Kidney glomerular epithelial cell (primary cell): ENCODE measurements around the gene CYB561D2.

Experiments used
- DNase-seq: peaks from one replicate; lab custom pipeline; 2025; lab: John Stamatoyannopoulos, UW

The CYB561D2 gene

DNA sequence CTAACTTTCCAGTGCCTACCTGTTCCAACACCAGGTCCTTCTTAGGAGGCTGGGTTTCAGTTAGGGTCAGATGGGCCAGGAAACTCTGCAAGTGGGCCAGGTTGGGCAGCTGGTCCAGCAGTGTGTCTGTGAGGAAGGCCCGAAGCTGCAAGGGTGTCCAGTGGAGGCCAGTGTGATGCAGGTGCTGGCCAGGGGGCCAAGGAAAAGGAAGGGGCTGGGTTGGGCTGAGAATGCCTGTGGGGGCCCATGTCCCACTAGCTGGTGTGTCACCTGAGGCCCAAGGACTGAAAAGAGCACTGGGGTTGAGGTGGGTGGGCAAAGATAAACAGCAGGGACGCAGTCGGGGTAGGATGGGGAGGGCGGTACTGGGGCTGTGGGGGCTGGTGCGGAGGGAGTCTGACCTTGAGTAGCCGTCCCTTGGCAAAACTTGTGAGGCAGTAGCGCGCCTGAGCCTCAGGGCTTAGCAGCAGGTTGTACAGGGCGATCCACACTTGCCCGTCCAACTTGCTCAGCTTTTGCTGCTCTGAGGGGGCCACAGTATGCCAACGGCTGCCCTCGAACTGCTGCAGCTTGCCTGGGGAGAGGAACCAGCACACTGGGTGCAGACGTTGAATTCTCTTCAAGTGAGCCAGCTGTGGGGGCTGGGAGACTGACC, 8.5 kb upstream of the CYB561D2 start:
- DNase-seq, result no peak

DNA sequence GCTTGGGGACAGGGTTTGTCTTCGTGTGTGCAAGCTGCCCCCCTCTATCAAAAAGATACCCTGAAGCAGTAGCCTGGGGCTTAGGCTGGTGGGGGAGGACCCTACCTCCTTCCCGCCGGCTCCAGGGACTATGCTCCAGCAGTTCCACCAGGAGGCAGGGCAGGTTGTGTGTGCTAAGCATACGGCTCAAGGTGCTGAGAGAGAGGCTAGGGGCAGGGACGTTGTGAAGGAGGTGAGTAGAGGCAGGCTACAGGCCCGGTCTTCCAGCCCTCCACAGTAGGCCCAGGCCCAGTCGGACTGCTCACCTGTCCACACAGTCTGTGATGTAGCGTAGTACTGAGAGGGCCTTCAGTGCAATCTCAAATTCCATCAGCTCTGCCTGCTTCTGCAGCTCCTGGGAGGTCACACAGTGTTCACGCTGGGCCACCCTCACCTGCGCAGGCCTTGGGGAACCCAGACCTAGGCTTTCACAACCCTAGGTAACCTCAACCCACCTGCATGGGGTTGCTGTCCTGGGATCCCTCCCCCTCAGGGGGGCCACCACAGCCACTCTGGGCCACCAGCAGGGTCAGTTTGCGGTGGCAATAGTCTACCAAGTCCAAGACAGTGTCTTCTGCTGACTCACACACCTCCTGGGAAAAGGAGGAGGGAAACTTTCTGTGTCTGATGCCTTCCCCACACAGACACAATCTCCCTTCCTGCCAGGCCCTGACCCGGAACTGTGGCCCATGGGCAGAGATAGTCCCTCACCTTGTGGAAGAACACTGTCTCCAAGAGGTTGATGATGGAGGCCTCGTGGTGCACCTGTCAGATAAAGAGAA, 7.6 kb upstream of the CYB561D2 start:
- no peak for DNase-seq

DNA sequence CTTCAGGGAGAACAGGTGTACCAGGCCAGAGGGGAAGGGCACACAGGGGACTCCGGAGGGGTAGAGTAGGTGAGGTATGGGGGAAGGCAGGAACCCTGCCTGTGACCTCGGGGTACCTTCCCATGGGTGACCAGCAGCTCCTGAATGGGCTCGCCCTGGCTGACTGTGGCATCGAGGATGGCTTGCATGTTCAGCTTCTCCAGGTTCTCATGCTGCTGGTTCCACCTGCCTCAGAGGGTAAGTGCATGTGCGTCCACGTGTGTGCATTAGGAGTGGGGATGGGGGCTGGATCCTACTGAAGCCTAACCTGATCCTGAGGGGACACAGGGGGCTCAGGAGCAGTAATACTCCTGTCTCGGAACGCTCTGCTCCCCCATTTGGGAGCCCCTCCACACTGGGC, 5.7 kb upstream of the CYB561D2 start:
- DNase-seq, result no peak

DNA sequence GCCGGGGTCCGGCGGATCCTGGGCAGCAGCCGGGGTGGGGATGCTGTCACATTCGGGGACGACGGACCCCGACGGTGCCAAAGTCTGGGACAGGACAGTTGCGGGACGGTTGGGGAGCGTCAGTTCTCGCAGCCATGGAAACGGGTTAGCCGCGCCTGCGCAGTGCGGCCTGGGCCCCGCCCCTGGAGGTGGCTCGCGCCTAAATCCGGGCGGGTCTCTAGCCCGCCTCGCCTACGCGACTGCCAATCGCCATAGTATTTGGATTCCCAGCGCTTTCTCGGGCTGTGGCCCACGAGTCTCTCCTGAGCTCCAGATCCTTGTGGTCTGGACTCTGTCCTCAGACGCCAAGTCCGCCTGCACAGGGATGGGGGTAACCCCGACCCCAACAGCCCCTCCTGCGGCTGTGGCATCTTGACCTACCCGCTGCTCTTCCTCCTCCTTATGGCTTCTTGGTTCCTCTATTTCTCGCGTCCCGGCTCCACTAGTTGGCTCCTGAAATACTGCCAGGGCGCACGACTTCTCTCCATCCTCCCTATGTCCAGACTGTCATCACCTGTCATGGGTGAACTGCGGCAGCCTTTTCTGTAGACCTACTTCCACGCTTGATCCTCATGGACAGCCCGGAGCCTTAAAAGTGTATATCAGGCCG, 5.0 kb upstream of the CYB561D2 start, which contains the start of gene ZMYND10:
TSS of gene ZMYND10 (minus strand) at position 147 of the 649 bp plus-strand sequence. CDS start 153 bp downstream, outside the sequence.
- peak; percentile 14 for DNase-seq

DNA sequence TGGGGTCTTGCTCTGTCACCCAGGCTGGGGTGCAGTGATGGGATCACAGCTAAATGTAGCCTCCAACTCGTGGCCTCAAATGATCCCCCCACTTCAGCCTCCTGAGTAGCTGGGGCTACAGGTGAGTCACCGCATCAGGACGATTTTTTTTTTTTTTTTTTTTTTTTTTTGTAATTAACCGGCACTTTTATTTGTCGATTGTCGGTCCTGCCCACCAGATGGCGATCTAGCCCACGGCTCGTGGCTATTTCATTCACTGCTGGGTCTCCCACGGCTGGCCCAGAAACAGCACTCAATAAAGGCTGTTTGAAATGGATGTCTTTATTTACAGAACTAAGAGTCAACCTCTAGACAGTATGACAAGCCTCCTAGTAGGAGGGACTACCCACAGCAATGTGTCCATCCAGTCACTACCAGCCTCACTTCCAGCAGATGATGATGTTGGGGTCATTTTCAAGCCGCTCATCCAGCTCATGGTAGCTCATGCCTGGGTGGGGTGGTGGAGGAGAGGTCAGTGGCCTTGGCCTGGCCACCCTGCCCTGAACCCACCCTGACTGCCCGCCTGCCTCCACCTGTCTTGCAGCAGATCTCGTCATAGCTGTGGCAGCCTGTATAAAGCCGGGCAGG, 3.4 kb upstream of the CYB561D2 start:
- DNase-seq, result peak; percentile 61

DNA sequence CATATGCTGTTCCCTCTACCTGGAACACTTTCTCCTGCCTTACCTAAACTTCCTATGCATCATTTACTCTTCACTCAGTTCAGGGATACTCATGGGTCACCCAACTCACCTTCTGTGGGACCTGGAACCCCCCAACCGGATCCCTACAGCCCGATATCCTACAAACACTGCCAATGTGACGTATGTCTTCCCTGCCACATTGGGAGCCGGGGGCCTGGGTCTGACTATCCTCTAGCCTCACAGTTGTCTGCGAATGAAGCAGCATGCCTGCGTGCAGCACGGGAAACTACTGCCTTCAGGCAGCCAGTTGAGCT, 492 bp upstream of the CYB561D2 start:
- DNase-seq, result no peak

DNA sequence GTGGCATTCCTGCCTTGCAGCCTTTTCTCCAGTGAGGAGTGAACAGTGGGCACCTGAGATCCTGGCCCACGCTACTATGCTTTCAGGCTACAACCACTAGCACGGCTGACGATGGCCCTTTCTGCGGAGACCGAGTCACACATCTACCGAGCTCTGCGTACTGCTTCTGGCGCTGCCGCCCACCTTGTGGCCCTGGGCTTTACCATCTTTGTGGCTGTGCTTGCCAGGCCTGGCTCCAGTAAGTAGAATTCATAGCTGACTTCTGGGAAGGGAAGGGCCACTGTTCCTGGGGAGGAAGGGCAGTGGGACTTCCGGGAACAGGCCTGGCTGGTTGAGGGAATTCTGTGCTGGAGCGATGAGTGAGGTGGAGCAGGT, 648 bp downstream of the CYB561D2 start:
- no peak for DNase-seq

DNA sequence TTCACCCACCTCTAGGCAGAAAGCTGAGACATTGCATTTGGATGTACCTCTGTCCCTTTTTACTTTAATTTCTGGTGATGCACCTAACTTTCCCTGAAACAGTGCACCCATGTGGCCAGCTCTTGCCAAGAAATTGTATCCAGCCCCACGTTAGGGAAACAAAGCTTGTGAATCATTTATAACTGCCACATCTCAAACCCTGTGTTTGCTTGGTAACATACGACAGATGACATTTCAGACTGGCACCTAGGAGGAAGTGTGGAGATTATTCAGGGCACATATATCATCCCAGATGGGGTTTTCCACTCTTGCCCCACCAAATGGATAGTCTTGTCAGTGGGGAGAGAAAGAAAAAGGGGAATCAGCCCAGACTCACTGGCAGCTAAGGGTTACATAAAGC, 2.1 kb downstream of the CYB561D2 start:
- peak; percentile 51 for DNase-seq

DNA sequence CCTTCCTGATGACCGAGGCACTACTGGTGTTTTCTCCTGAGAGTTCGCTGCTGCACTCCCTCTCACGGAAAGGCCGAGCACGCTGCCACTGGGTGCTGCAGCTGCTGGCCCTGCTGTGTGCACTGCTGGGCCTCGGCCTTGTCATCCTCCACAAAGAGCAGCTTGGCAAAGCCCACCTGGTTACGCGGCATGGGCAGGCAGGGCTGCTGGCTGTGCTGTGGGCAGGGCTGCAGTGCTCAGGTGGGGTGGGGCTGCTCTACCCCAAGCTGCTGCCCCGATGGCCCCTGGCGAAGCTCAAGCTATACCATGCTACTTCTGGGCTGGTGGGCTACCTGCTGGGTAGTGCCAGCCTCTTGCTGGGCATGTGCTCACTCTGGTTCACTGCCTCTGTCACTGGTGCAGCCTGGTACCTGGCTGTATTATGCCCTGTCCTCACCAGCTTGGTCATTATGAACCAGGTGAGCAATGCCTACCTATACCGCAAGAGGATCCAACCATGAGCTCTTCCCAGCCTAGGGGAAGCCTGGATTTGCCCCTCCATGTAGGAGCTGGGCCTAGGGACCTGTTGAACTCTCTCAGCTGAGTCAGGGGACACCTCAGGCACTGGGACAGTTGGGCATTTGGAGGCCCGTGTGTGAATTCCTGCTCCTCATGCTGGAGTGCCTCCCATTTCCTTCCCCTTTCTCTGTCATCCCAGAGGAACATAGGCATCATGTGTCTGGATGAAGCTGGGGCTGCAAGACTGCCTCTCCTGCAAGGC, 2.8 kb downstream of the CYB561D2 start:
- DNase-seq, result no peak

DNA sequence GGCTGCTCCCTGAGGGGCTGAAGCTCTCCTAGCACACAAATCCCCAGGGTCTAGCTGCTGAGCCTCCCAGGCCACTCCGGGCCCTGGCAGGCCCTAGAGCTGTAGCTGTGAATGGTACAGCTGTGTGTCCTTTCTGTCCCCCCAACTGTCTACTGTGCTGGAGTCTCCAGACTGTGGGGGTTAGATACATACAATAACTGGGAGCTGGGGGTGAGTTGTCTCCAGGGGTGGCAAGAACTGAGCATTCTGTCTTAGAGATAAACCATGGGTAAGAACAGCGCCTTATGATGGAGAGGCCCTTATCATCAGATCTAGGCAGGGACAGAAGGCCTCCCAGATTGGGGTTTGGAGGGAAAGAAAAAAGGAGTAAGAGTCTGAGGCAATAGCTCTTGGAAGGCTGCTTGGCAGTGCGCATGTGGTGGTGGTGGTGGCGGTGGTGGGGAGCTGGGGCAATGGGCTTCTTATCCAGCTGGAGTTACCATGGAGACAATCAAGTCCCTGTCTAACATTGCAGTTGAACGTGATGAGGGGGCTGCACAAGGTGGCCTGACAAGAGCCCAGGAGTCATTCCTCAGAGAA, 3.6 kb downstream of the CYB561D2 start:
- no peak for DNase-seq

DNA sequence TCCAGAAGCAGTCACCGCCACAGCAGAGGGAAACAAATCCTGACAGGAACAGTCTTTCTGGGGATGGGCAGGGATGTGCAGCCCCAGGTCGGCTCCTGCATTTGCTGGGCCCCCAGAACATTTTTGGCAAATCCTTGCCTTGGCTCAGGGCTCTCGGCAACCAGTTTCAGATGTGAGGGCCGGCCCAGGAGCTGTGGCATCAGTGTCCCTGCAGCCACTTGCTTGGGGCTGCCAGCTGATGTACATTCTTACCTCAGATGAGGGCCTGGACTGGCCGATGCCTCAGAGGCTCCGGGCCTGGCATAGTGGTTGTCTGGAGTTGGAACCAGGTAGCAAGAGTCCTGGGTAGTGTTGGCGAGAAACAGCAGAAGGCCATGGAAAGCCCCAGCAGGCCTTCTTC, 4.2 kb downstream of the CYB561D2 start:
- DNase-seq, result no peak

DNA sequence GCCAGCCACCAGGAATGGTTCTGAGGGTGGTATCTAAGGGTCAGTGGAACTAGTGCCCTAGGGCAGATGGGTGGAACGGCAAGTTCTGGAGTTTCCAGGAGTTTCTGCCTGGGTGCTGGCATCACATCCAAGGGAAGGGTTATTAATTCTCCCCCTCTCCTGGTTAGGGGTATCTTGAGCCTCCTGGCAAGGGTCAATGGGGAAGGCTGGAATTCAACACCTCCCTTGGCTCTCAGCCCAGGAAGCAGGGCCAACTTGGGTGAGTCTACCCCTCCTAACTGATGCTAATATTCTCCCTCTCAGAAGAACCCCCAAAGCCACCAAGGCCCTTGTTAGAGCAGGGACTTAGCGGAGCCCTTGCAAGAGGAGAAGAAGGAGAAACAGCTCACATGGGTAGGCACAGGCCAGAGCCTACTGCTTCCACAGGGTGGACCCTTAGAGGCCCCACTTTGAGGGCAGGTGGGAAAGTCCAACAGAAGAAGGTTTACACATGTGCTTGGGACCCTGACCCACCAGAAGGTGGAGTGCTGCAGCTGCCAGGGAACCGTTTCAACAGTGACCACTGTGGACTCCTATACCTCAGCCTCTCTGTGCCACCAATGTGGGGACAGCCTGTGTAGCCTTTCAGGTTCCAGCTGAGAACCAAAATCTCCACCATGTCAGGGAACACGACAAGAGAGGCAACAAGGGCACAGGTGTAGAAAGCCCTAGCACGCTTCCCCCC, 5.3 kb downstream of the CYB561D2 start:
- no peak for DNase-seq

DNA sequence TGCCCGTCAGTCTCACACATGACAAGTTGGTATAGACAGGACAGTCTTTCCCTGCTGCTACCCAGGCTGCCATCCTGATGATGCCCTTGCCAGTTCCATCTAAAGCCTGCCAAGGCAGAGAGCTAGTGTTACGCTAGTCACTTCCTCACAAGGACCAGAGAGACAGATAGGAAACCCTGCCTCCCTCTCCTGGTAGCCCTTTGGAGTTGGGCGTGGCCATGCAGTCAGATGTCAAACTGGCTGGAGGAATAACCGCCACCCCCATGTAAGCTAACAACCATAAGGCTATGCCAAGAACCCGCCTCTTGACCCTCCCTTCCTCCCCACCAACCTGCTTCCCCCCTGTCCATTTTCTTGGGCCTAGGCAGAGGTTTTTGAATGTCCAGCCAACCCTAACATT, 5.9 kb downstream of the CYB561D2 start:
- no peak for DNase-seq

DNA sequence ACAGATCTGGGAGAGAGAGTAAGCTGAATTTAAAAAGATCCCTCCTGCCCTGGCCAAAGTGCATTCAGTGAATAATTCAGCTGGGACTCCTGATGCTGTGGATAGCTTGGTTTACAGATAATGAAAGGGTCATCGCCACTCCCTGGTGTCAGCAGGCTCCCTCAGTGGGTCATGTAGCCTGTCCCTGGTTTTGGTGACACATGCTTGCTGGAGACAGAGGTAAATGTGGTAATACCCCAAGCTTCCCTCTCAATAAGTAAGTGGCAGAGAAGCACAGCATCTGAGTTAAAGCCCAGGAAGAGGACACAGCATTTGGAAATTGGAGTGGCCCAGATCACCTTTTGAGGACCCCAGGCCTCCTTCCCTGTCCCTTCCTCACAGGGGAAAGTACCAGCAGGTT, 6.8 kb downstream of the CYB561D2 start:
- no peak for DNase-seq

DNA sequence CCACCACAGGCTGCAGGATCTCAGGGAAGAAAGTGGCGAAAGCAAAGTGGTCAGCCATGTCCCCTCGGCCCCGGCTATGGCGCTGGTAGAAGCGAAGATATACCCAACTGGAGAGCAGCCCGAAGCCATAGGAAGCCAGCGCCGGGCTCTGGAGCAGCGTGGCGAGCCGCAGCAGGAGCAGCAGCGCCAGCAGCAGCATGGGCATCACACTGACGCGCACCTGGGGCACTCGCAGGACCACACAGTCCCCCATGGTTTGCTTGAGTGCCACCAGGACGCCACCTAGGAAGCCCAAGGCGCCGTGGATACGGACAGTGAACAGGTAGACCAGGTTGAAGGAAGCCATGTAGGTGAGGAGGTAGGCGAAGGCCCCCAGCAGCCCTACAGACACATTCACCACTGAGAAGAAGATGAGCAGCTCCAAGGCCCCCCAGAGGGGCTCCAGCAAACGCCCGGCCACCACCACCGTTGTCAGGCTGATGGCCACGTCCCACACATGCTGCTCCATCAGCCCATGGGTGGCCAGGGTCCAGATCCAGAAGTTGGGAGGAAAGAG, 7.8 kb downstream of the CYB561D2 start:
- no peak for DNase-seq

DNA sequence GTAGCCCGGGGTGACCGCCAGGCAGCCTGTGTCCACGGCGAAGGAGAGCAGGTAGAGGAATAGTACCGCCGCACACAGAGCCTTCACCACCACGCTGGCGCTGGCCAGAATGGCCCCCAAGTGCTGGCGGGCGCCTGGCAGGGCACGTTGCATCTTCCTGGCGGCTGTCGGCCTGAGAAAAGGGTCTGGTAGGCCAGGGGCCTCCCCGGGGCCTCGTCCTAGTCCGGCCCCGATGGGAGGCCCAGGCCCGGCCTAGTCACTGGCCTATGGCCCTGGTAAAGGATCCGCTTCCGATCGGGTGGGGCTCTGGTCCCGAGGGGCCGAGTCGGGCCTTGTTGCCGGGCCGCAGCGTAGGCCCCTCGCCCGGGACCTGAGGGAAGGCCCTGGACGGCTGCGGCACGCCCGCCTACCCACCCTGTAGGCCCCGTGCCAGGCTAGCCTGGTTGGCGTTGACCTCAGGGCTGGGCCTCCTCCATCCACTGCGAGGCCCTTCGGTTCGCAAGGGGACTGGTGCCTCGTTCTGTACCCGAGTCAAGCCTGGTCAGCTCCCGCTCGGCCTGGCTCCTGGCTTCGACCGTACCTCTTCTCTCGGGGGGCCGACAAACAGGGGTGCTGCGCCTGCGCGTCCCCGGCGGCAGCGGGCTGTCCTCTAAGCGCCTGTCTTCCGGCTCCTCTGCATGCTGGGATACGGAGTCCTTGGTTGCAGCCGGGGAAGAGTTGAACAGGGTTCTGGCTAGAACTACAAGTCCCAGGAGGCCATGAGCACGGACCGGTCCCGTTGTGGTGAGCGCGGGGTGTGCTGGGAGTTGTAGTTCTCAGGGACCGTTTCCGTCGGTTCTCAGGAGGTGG, 8.5 kb downstream of the CYB561D2 start, which contains the start of gene TMEM115:
TSS of gene TMEM115 (minus strand) at position 611 of the 849 bp plus-strand sequence. CDS start at position 153, 458 bp downstream.
- peak; percentile 98 for DNase-seq

DNA sequence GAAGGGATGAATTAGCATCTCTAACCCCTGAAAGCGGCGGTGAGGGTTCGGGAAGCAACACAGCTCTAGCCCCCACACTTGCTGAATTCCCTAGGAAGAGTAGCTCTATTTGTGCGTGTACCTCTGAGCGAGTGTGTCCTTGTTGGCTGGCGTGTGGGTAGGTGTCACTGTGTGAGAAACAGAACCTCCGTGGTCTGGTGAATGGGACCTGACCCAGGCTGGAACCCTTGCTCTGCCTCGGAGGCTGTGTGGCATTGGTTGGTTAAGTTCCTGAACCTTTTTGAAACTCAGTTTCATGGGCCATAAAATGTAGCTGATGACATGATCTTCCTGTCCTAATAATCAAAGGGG, 9.1 kb downstream of the CYB561D2 start:
- DNase-seq, result no peak

DNA sequence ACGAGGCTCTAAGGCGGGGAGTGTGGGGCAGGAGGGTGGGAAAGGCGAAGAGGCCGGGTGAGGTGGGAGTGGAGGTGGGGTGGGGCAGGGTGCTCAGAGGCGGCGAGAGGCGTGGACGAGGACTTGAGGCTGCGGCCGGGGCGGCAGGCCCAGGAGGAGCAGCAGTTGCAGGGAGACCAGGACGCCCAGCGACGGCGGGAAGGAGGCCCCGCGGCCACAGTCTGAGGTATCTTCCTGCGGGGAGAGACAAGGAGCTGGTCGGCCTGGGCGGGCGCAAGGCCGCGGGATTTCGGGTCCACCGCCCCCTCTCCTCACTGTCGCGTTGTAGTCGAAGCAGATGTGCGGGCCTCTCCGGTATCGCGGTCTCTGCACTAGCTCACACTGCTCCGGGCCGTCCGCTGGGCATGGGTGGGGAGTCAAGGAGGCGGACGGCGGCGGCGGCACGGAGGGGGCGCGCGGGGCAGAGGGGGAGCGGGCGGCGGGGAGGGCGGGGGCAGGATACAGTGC, 14.0 kb downstream of the CYB561D2 start:
- no peak for DNase-seq

DNA sequence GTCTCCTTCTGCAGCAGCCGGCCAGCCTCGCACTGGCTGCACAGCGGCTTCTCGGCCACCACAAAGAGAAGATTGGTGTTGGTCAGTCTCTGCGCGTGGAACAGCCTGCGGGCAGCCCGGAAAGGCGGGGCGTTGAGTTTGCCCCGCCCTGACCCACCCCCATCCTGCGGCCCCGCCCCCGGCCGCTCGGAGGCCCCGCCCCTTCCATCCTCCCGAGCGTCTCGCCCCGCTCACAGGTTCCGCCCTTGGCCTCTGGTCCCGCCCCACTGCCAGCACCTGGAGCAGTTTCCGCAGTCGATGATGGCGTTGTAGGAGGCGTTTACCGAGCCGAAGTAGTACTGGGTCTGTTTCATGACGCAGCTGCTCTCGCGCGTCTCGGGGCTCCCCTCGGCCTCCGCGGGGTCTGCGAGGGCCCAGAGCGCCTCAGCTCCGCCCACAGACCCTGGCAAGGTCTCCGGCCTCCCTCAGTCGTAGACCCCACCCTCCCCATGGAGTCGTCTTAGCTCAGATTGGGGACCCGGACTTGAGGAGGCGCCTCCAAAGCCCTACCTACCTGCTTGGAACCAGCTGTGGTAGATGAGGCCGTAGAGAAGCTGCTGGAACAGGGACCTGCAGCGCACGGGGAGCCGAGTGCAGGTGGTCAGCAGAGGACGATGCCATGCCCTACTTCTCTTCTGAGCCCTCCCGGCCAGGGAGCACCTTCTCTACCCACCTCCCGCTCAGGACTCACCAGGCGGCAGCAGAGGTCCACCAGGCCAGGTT, 14.6 kb downstream of the CYB561D2 start:
- peak; percentile 84 for DNase-seq
